ENCODE data around the gene ALK.
A peak's percentile ranks its signal among the peaks of the same experiment; 100 is the strongest.

Gene ALK

GRCh38 chr2:29607038-29607420, 314.4 kb downstream of the ALK start:
- no peak for DNase-seq (ENCODE audit: low read depth)

GRCh38 chr2:29606104-29607037, 315.0 kb downstream of the ALK start:
- peak; percentile 92 for DNase-seq (ENCODE audit: low read depth)

DNA sequence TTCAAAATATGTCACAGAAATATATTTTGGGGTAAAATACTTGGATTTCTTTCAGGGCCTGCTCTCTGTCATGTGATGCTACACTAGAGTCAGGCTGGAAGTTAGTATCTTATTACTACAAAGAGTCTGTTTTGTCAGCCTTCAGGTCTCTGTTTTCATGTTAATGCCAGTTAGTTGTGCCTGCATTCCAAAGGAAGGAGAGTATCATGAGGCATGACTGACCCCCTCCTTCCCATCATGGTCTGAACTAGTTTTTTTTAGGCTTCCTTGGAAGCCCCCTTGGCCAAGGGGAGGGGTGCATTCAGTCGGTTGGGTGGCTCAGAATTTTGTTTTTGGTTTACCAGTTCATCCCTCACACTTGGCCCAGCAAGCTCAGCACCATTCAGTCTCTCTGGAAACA, 318.0 kb downstream of the ALK start:
- DNase-seq (ENCODE audit: low read depth): no peak

DNA sequence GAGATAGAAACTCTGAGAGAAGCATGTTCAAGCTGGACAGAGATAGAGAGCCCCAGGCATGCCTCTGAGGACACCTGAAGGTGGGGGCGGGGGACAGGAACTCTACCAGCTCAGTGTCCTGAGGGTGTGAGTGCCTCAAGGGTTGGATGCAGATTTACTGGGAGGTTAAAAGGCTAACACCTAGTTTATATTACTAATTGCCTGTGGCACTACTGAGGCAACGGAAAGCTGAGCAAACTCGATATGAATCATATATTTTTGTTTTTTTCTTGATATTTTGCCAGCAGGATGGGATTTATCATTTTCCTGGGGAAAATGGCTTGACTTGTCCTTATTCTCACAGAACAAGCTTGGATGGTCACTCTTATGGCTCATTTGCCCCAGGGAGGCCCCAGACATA, 319.5 kb downstream of the ALK start:
- peak; percentile 71 for DNase-seq (ENCODE audit: low read depth)

DNA sequence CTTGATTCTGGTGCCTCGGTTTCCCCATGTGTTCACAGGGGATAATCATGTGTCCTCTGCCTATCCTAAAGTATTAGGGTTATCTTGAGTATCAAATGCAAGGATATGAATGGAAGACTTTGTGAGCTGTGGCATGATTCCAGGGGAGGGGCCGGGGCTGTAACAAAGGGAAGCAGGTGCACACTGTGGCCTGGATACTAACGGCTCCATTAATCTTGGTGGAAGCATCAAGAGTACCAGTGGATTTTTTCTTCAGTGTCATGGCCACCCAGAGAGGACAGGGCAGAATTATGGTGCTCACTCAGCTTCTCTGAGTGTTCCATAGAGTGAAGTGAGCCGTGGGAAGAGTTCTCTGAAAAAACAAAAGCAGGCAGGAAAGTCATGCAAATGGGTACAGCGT, 320.1 kb downstream of the ALK start:
- DNase-seq (ENCODE audit: low read depth): no peak

GRCh38 chr2:29599946-29600345, 321.4 kb downstream of the ALK start:
- no peak for DNase-seq (ENCODE audit: low read depth)

GRCh38 chr2:29598978-29599377, 322.4 kb downstream of the ALK start:
- DNase-seq (ENCODE audit: low read depth): no peak

DNA sequence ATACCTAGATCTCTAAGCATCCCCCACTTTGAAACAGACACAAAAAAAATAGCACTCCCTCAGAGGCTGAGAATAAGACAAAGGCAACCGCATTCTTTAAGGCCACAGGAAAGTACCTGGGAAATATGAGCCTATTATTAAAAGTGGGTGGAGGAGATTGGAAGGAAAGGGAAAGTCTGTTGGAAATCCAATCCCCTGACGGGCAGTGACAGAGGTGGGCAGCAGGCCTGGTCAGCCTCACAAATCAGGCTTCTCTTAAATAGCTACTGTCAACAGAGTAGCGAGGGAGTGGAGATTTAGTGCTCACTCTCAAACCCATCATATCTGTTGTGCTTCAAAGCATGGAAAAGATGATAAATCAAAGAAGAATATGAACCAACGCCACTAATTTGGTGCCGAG, 324.4 kb downstream of the ALK start:
- DNase-seq (ENCODE audit: low read depth): no peak

- DNase-seq (ENCODE audit: low read depth): no peak
These were observed 324.8 kb downstream of the ALK start for GRCh38 chr2:29596584-29596983.

GRCh38 chr2:29591600-29591999, 329.8 kb downstream of the ALK start:
- DNase-seq (ENCODE audit: low read depth): no peak

DNA sequence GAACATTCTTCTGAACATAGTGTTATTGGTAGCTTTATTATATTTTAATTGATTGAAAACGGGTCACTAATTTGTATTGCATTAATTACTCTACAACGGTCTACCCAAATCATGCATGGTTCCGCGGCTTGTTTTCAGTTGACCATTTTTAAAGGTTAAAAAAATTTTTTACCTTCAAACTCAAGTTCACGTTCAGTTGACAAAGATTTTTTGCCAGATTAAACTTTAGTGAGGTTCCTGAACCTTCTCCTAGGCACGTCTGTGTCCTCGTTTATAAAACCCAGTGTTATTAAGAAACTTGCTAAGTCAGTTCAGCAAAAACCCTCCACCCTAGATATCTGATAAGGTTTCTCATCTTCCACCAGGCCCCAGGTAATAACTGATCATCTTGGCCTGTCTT, 331.2 kb downstream of the ALK start:
- no peak for DNase-seq (ENCODE audit: low read depth)

DNA sequence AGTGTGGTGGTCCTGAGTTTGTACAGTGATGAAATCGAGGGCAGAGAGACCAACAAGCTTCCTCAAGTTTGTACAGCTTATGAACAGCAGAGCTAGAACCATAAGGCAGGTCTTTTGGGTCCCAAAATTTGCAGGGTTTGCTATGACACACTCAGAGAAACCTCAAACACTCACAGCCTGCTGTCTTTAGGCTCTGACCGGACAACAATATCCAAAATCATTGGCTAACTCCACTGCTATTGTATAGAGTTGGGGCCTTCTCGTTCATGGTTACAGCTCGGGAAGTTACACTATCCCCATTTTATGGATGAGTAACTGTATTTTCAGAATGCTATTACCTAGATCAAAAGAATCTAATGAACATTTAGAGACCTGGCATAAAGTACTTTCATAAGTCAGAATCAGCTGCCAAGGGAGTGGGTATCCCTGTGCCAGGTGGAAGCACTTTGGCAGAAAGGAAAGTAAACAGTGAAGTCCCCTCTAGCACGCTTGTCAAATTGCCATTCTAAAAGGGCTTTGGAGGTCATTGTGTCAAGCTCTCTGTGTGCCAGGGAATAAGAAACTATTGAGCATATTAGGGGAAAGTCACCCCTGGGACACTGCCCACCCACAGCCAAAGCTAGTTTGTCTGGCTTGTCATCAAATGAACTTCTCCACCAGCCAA, 331.8 kb downstream of the ALK start:
- no peak for DNase-seq (ENCODE audit: low read depth)

DNA sequence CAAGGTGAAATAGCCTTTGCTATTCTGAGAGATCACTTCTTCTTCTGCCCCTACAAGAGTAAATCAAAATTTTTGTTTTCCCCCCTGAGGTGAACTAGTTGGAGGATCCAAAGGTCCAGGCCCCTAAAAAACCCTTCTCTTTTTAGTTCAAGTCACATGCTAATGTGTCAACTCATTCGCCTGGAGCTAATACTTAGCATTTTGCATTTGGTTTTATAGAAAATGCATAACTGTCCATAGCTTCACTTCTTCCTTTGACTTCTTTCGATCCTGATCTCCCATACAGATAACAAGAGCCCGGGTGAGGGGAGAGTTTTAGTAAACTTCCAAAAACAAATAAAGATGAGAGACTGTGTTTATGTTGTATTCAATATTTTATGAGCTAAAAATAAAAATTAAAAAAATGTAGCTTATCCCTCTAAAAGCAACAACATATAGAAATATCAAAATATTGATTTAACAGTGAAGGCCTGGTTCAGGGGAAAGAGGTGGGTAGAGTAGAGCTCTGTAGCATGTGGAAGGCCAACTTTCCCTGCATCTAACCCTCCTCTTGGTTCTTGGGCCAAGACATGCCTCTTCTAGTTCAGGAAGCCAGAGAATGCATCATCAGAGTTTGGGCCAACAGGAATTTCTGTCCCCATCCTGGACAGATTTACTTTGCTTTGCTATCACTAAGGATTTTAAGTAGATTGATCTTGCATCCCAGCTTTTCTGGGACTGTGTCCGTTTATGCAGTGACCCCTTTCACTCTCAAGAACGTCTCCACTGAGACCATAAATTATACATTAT, 333.8 kb downstream of the ALK start:
- DNase-seq (ENCODE audit: low read depth): no peak

DNA sequence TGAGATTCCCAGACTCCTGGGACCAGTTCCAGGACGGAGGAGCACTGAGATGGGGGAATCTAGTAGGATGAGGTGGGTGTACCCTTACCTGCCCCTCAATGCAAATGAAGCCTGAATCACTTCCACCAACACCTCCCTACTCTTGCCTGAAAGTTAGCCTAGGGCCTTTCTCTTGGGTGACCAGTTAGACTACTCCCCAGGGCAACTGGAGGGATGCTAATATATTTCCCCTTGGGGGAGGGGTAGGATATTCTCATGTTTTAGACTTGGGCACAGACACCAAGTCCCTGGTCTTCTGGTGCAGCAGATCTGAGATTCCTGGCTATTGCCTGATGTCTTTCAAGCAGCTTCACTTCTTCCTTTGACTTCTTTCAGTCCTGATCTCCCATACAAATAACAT, 334.5 kb downstream of the ALK start:
- no peak for DNase-seq (ENCODE audit: low read depth)

DNA sequence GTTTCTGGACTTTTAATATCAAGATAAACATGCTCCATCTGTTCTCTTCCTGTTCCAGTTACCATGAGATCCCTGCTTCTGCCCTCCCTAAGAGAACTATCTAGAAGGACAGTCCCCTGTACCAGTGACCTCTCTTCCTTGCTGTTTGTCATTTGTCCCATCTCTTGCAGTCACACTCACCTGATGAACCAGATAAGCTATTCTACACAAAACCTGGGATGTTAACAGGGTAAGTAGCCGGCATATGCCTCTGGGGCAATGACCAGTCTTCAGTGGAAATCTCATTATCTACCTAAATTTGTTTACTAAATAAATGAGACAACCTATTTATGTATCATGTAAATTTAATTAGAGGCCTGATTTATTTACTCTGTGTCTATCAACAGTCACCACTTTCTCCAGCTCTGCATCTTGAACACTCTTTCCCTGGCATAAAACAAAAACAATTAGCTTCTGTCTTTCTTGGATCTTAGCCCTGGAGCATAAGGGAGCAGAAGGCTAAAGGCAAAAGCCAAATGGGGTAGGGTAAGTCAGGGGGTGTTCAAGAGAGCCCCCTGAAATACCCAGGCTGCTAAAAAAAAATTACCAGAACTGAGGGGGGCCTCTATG, 337.7 kb downstream of the ALK start:
- no peak for DNase-seq (ENCODE audit: low read depth)

- peak; percentile 53 for DNase-seq (ENCODE audit: low read depth)
These were observed 338.3 kb downstream of the ALK start for GRCh38 chr2:29583104-29583503.

DNA sequence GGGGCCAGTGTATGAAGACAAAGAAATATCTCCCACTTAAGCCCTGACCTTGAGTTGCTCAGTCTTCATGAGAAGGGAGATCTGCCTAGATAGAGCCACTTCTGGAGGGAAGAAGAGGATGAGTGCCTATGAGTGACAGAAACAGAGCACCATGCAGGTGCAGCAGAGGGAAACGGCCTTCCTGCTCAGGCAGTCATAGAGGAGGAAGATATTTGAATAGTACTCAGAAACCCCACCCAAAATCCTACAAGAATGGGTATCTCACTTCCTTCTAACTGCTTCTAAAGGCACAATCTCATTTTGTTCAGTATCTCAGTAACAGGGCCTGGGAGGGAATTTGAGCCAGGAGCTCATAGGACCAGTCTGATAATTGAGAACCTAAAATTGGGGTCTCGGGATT, 339.3 kb downstream of the ALK start:
- DNase-seq (ENCODE audit: low read depth): no peak

- no peak for DNase-seq (ENCODE audit: low read depth)
These were observed 341.2 kb downstream of the ALK start for GRCh38 chr2:29580223-29580622.

GRCh38 chr2:29579495-29580169, 341.8 kb downstream of the ALK start:
- DNase-seq (ENCODE audit: low read depth): peak; percentile 12

DNA sequence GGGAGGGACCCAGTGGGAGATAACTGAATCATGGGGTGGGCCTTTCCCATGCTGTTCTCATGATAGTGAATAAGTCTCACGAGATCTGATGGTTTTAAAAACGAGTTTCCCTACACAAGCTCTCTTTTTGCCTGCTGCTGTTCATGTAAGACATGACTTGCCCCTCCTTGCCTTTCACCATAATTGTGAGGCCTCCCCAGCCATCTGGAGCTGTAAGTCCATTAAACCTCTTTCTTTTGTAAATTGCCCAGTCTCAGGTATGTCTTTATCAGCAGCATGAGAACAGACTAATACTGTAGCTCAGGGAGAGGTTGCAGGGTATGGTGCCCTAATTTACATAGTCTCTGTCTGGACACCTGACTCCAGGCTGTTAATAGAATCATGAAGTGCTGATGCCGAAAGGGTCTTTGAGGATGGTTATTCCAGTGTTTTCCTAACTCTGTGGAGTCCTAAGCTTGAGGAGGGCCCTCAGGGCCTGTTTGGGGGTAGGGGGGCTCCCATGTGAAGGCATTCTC, 343.2 kb downstream of the ALK start:
- DNase-seq (ENCODE audit: low read depth): no peak

GRCh38 chr2:29576231-29576630, 345.2 kb downstream of the ALK start:
- no peak for DNase-seq (ENCODE audit: low read depth)
